ENCODE data around the gene COL21A1.

The COL21A1 gene

GRCh38 chr6:56176741-56177140, 70.6 kb downstream of the COL21A1 start:
- TF ChIP-seq GATA3 (IDR thresholded peaks at IDR 0.05; ENCODE audit: low read depth, low read length) (no peak), GATA2 (IDR thresholded peaks at IDR 0.05; ENCODE audit: low read depth, low read length) (no peak)

- TF ChIP-seq GATA3 (IDR thresholded peaks at IDR 0.05; ENCODE audit: low read depth, low read length) (no peak), GATA2 (IDR thresholded peaks at IDR 0.05; ENCODE audit: low read depth, low read length) (no peak)
Observed at GRCh38 chr6:56173228-56173627, 74.2 kb downstream of the COL21A1 start.

- TF ChIP-seq GATA2 (IDR thresholded peaks at IDR 0.05; ENCODE audit: low read depth, low read length) (no peak), GATA3 (IDR thresholded peaks at IDR 0.05; ENCODE audit: low read depth, low read length) (no peak)
Observed at GRCh38 chr6:56172144-56172543, 75.2 kb downstream of the COL21A1 start.

- TF ChIP-seq GATA3 (IDR thresholded peaks at IDR 0.05; ENCODE audit: low read depth, low read length) (no peak), GATA2 (IDR thresholded peaks at IDR 0.05; ENCODE audit: low read depth, low read length) (no peak)
Observed at GRCh38 chr6:56169366-56169765, 78.0 kb downstream of the COL21A1 start.

GRCh38 chr6:56168596-56168995, 78.8 kb downstream of the COL21A1 start:
- TF ChIP-seq GATA3 (IDR thresholded peaks at IDR 0.05; ENCODE audit: low read depth, low read length): no peak
- no peak for TF ChIP-seq GATA2 (IDR thresholded peaks at IDR 0.05; ENCODE audit: low read depth, low read length)

- TF ChIP-seq GATA3 (IDR thresholded peaks at IDR 0.05; ENCODE audit: low read depth, low read length) (no peak), GATA2 (IDR thresholded peaks at IDR 0.05; ENCODE audit: low read depth, low read length) (no peak)
Observed at GRCh38 chr6:56162081-56162480, 85.3 kb downstream of the COL21A1 start.

- TF ChIP-seq GATA3 (IDR thresholded peaks at IDR 0.05; ENCODE audit: low read depth, low read length): no peak
- no peak for TF ChIP-seq GATA2 (IDR thresholded peaks at IDR 0.05; ENCODE audit: low read depth, low read length)
Observed at GRCh38 chr6:56160489-56160888, 86.9 kb downstream of the COL21A1 start.

- no peak for TF ChIP-seq GATA2 (IDR thresholded peaks at IDR 0.05; ENCODE audit: low read depth, low read length)
- no peak for TF ChIP-seq GATA3 (IDR thresholded peaks at IDR 0.05; ENCODE audit: low read depth, low read length)
Observed at GRCh38 chr6:56158571-56158970, 88.8 kb downstream of the COL21A1 start.

- TF ChIP-seq GATA2 (IDR thresholded peaks at IDR 0.05; ENCODE audit: low read depth, low read length): no peak
- TF ChIP-seq GATA3 (IDR thresholded peaks at IDR 0.05; ENCODE audit: low read depth, low read length): no peak
Observed at GRCh38 chr6:56156643-56157042, 90.7 kb downstream of the COL21A1 start.

- no peak for TF ChIP-seq GATA3 (IDR thresholded peaks at IDR 0.05; ENCODE audit: low read depth, low read length)
- TF ChIP-seq GATA2 (IDR thresholded peaks at IDR 0.05; ENCODE audit: low read depth, low read length): no peak
Observed at GRCh38 chr6:56155634-56156141, 91.7 kb downstream of the COL21A1 start.

GRCh38 chr6:56154076-56154475, 93.3 kb downstream of the COL21A1 start:
- TF ChIP-seq GATA3 (IDR thresholded peaks at IDR 0.05; ENCODE audit: low read depth, low read length) (no peak), GATA2 (IDR thresholded peaks at IDR 0.05; ENCODE audit: low read depth, low read length) (no peak)

GRCh38 chr6:56152611-56153010, 94.8 kb downstream of the COL21A1 start:
- TF ChIP-seq GATA3 (IDR thresholded peaks at IDR 0.05; ENCODE audit: low read depth, low read length) (no peak), GATA2 (IDR thresholded peaks at IDR 0.05; ENCODE audit: low read depth, low read length) (no peak)

GRCh38 chr6:56151609-56152224, 95.7 kb downstream of the COL21A1 start:
- no peak for TF ChIP-seq GATA2 (IDR thresholded peaks at IDR 0.05; ENCODE audit: low read depth, low read length)
- TF ChIP-seq GATA3 (IDR thresholded peaks at IDR 0.05; ENCODE audit: low read depth, low read length): no peak

- TF ChIP-seq GATA3 (IDR thresholded peaks at IDR 0.05; ENCODE audit: low read depth, low read length): no peak
- no peak for TF ChIP-seq GATA2 (IDR thresholded peaks at IDR 0.05; ENCODE audit: low read depth, low read length)
Observed at GRCh38 chr6:56148488-56149186, 98.7 kb downstream of the COL21A1 start.

- no peak for TF ChIP-seq GATA3 (IDR thresholded peaks at IDR 0.05; ENCODE audit: low read depth, low read length)
- TF ChIP-seq GATA2 (IDR thresholded peaks at IDR 0.05; ENCODE audit: low read depth, low read length): no peak
Observed at GRCh38 chr6:56147766-56148165, 99.6 kb downstream of the COL21A1 start.
